Measurements from ENCODE around the gene CRHR2. TPM values are rescaled to one million over a fixed set of nuclear protein-coding genes. Genes with fewer than 3 reads are reported as not detected.
A peak's percentile ranks its signal among the peaks of the same experiment; 100 is the strongest.

The CRHR2 gene
- total RNA-seq, 2 donors from 2014 or later: 0.22 to 0.47 TPM

GRCh38 chr7:30633223-30633622 is 49.0 kb downstream of the CRHR2 start:
- Histone ChIP-seq H3K9me3 (no peaks in the 10 kb centered on the region), H3K4me1 (no peaks in the 10 kb centered on the region), H3K4me3 (no peak overlapping the region), H3K27ac (no peak overlapping the region), H3K36me3 (peaks cover 61% of the 10 kb centered on the region), H3K27me3 (no peaks in the 10 kb centered on the region)
- no peak for TF ChIP-seq CTCF (IDR thresholded peaks at IDR 0.05)
- DNase-seq (ENCODE audit: low spot score): no peak

- TF ChIP-seq CTCF (IDR thresholded peaks at IDR 0.05): no peak
- Histone ChIP-seq H3K27ac (no peak overlapping the region), H3K4me3 (no peak overlapping the region), H3K4me1 (no peaks in the 10 kb centered on the region), H3K27me3 (no peaks in the 10 kb centered on the region), H3K9me3 (no peaks in the 10 kb centered on the region), H3K36me3 (peaks cover 83% of the 10 kb centered on the region)
- DNase-seq (ENCODE audit: low spot score): no peak
Measured at GRCh38 chr7:30630986-30631385, 51.3 kb downstream of the CRHR2 start.

GRCh38 chr7:30627026-30627425 is 55.2 kb downstream of the CRHR2 start:
- Histone ChIP-seq H3K27ac (no peak overlapping the region), H3K4me1 (no peaks in the 10 kb centered on the region), H3K27me3 (no peaks in the 10 kb centered on the region), H3K4me3 (no peak overlapping the region), H3K36me3 (peaks cover 75% of the 10 kb centered on the region), H3K9me3 (no peaks in the 10 kb centered on the region)
- TF ChIP-seq CTCF (IDR thresholded peaks at IDR 0.05): no peak
- no peak for DNase-seq (ENCODE audit: low spot score)

GRCh38 chr7:30625283-30625682 is 57.0 kb downstream of the CRHR2 start:
- DNase-seq (ENCODE audit: low spot score): no peak
- TF ChIP-seq CTCF (IDR thresholded peaks at IDR 0.05): peak in 1 of 2 donors; percentile 20
- Histone ChIP-seq H3K27me3 (no peaks in the 10 kb centered on the region), H3K4me3 (no peak overlapping the region), H3K4me1 (no peaks in the 10 kb centered on the region), H3K27ac (no peak overlapping the region), H3K36me3 (peaks cover 77% of the 10 kb centered on the region), H3K9me3 (no peaks in the 10 kb centered on the region)

GRCh38 chr7:30618961-30619360 is 63.3 kb downstream of the CRHR2 start:
- no peak overlapping the region for H3K4me3 ChIP-seq
- H3K27ac ChIP-seq: no peak overlapping the region
- H3K9me3 ChIP-seq: no peaks in the 10 kb centered on the region
- no peak for DNase-seq (ENCODE audit: low spot score)
- H3K27me3 ChIP-seq: no peaks in the 10 kb centered on the region
- no peak for TF ChIP-seq CTCF (IDR thresholded peaks at IDR 0.05)
- no peaks in the 10 kb centered on the region for H3K4me1 ChIP-seq
- peaks cover 53% of the 10 kb centered on the region for H3K36me3 ChIP-seq

- H3K9me3 ChIP-seq: no peaks in the 10 kb centered on the region
- no peak for TF ChIP-seq CTCF (IDR thresholded peaks at IDR 0.05)
- H3K36me3 ChIP-seq: peaks cover 53% of the 10 kb centered on the region
- DNase-seq (ENCODE audit: low spot score): no peak
- no peaks in the 10 kb centered on the region for H3K27me3 ChIP-seq
- no peak overlapping the region for H3K27ac ChIP-seq
- no peaks in the 10 kb centered on the region for H3K4me1 ChIP-seq
- H3K4me3 ChIP-seq: no peak overlapping the region
Measured at GRCh38 chr7:30618080-30618676, 64.1 kb downstream of the CRHR2 start.

Data from right atrium auricular region (tissue), 2 donors.